Upper lobe of left lung (tissue), 4 donors: ENCODE data around the gene KLF16.

Experiments
- CTCF ChIP-seq, 6 experiments: fragments of 450-650 bp in 4 of 6; fragments of 200-600 bp in 2 of 6; sonication (generic) in 2 of 6; IDR thresholded peaks; one replicate each; pipeline ENCODE4 v1.5.1; 2016 to 2019; ENCODE audit warnings: antibody characterized with exemption in 6 of 6
- EP300 ChIP-seq, 4 donors: sonication (generic); formaldehyde crosslinking; IDR thresholded peaks; one replicate each; pipeline ENCODE4 v1.5.1; 2017; ENCODE audit warnings: antibody characterized with exemption in 4 of 4, control low read depth in 2 of 4
- POLR2A ChIP-seq, 4 donors: fragments of 450-650 bp; IDR thresholded peaks; one replicate each; pipeline ENCODE4 v1.5.1; 2016 to 2017; ENCODE audit warnings: antibody characterized with exemption in 4 of 4, mild to moderate bottlenecking in 2 of 4
- POLR2AphosphoS5 ChIP-seq, 2 donors: sonication (generic); formaldehyde crosslinking; IDR thresholded peaks; one replicate each; pipeline ENCODE4 v1.5.1; 2017; ENCODE audit warnings: antibody characterized with exemption in 2 of 2

- TF ChIP-seq POLR2A (IDR thresholded peaks at IDR 0.05), result no peak
- TF ChIP-seq CTCF (IDR thresholded peaks at IDR 0.05), result no peak
- no peak for TF ChIP-seq EP300 (IDR thresholded peaks at IDR 0.05)
- no peak for TF ChIP-seq POLR2AphosphoS5 (IDR thresholded peaks at IDR 0.05)
Measured at GRCh38 chr19:1843646-1844394, 19.6 kb downstream of the KLF16 start.
